ENCODE measurements around the gene WDR55.

DNA sequence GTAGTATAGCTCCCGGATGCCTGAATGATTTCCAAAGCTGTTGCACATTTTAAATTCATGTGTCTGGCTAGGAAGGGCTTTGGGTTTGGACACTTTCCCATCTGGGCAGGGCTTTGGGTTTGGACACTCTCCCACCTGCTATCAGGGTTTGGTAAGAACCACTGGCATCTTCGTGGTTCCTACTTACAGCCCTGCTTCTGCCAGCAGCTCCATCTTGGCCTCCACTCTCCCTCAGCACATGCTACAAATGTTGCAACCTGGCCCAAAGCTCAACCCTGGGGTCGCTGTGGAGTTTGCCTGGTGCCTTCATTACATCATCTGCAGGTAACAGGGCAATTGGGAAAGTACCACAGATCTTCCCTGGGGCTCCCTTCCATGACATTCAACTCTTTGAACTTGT lies 22.0 kb upstream of the WDR55 start:
- TF ChIP-seq, protein P1, sequence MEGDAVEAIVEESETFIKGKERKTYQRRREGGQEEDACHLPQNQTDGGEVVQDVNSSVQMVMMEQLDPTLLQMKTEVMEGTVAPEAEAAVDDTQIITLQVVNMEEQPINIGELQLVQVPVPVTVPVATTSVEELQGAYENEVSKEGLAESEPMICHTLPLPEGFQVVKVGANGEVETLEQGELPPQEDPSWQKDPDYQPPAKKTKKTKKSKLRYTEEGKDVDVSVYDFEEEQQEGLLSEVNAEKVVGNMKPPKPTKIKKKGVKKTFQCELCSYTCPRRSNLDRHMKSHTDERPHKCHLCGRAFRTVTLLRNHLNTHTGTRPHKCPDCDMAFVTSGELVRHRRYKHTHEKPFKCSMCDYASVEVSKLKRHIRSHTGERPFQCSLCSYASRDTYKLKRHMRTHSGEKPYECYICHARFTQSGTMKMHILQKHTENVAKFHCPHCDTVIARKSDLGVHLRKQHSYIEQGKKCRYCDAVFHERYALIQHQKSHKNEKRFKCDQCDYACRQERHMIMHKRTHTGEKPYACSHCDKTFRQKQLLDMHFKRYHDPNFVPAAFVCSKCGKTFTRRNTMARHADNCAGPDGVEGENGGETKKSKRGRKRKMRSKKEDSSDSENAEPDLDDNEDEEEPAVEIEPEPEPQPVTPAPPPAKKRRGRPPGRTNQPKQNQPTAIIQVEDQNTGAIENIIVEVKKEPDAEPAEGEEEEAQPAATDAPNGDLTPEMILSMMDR (IDR thresholded peaks at IDR 0.05): no peak
- TF ChIP-seq POLR2AphosphoS5 (IDR thresholded peaks at IDR 0.05) (no peak), POLR2A (IDR thresholded peaks at IDR 0.05) (no peak)

Measured in gastroesophageal sphincter (tissue), 3 donors.